Stomach (tissue), 19 donors: ENCODE measurements around the gene RRP12. TPM values are rescaled to one million over a fixed set of nuclear protein-coding genes. Genes with fewer than 3 reads are reported as not detected.
A peak's percentile ranks its signal among the peaks of the same experiment; 100 is the strongest.

Experiments
- DNase-seq, 2 donors: peaks; one replicate each; pipeline versions ENCODE4 v3.0.0 to v3.0.0-alpha.2; 2013 to 2019
- H3K27ac ChIP-seq, 5 donors: fragments of 200-600 bp in 4 of 5; sonication (generic) in 4 of 5; one replicate each; pipeline ENCODE4 v1.5.1; 2013 to 2019; ENCODE audit warnings: mild to moderate bottlenecking in 1 of 5, moderate library complexity in 1 of 5
- H3K27me3 ChIP-seq, 3 donors: fragments of 200-600 bp; sonication (generic); one replicate each; pipeline ENCODE4 v1.5.1; 2017 to 2019; ENCODE audit warnings: mixed run types in 1 of 3
- H3K36me3 ChIP-seq, 4 donors: fragments of 200-600 bp; sonication (generic); 1 replicate in 3 of 4; 2 replicates in 1 of 4; pipeline ENCODE4 v1.5.1; 2016 to 2019
- H3K4me1 ChIP-seq, 4 donors: fragments of 200-600 bp; sonication (generic); one replicate each; pipeline ENCODE4 v1.5.1; 2016 to 2019
- H3K4me3 ChIP-seq, 4 donors: fragments of 200-600 bp; sonication (generic) in 3 of 4; one replicate each; pipeline ENCODE4 v1.5.1; 2016 to 2019; ENCODE audit warnings: mild to moderate bottlenecking in 1 of 4
- H3K9me3 ChIP-seq, 4 donors: fragments of 200-600 bp; sonication (generic); one replicate each; pipeline ENCODE4 v1.5.1; 2016 to 2019
- EP300 ChIP-seq: sonication (generic); formaldehyde crosslinking; IDR thresholded peaks from one replicate; pipeline ENCODE4 v1.6.1; 2017; ENCODE audit warnings: antibody characterized with exemption
- POLR2A ChIP-seq, 4 donors: fragments of 450-650 bp; IDR thresholded peaks; one replicate each; pipeline ENCODE4 v1.6.1; 2016; ENCODE audit warnings: antibody characterized with exemption in 4 of 4, control low read depth in 2 of 4, mild to moderate bottlenecking in 1 of 4, moderate library complexity in 1 of 4
- POLR2AphosphoS5 ChIP-seq, 3 donors: sonication (generic); formaldehyde crosslinking; IDR thresholded peaks; one replicate each; pipeline ENCODE4 v1.6.1; 2016; ENCODE audit warnings: antibody characterized with exemption in 3 of 3
- WGBS, 5 donors: extraction: QIAGEN DNeasy Blood & Tissue Kit in 3 of 5; methylation state at CpG; one replicate each; pipeline versions ENCODE4 v1.1.5 to v1.1.7; 2013 to 2018; 5-methylcytosine and 5-hydroxymethylcytosine counted together
- intact Hi-C: fragments of 100-400 bp; cut with DNase I; formaldehyde crosslinking; loops from one replicate; pipeline ENCODE4 v1.15.1; 2023; ENCODE audit warnings: low total_unique reads
- long read RNA-seq, 10 donors: transcript quantifications; one replicate each; lab custom pipeline, GENCODE V29; 2026
- polyA plus RNA-seq, 3 donors: library from polyadenylated mRNA; stranded (reverse); fragments of 200-250 nt; gene quantifications; one replicate each; pipeline ENCODE4 v1.2.3, GENCODE V29; 2013
- total RNA-seq, 5 donors: library from RNA; depleted of rRNA; stranded (reverse); fragments of >200 nt; gene quantifications; one replicate each; pipeline versions ENCODE4 v1.1.0 to v1.2.3, GENCODE V29; 2014 to 2016
- TF ChIP-seq, protein P1 (sequence below), 7 experiments: fragments of 450-650 bp in 4 of 7; fragments of 200-600 bp in 3 of 7; sonication (generic) in 3 of 7; IDR thresholded peaks; one replicate each; pipeline ENCODE4 v1.5.1; 2016 to 2019; ENCODE audit warnings: antibody characterized with exemption in 7 of 7, control low read depth in 2 of 7, mild to moderate bottlenecking in 1 of 7
- donor health status: healthy with polysubstance abuse.
- donor health status: Bipolar disorder and iron deficiency.
- donor health status: healthy.

The RRP12 gene, protein sequence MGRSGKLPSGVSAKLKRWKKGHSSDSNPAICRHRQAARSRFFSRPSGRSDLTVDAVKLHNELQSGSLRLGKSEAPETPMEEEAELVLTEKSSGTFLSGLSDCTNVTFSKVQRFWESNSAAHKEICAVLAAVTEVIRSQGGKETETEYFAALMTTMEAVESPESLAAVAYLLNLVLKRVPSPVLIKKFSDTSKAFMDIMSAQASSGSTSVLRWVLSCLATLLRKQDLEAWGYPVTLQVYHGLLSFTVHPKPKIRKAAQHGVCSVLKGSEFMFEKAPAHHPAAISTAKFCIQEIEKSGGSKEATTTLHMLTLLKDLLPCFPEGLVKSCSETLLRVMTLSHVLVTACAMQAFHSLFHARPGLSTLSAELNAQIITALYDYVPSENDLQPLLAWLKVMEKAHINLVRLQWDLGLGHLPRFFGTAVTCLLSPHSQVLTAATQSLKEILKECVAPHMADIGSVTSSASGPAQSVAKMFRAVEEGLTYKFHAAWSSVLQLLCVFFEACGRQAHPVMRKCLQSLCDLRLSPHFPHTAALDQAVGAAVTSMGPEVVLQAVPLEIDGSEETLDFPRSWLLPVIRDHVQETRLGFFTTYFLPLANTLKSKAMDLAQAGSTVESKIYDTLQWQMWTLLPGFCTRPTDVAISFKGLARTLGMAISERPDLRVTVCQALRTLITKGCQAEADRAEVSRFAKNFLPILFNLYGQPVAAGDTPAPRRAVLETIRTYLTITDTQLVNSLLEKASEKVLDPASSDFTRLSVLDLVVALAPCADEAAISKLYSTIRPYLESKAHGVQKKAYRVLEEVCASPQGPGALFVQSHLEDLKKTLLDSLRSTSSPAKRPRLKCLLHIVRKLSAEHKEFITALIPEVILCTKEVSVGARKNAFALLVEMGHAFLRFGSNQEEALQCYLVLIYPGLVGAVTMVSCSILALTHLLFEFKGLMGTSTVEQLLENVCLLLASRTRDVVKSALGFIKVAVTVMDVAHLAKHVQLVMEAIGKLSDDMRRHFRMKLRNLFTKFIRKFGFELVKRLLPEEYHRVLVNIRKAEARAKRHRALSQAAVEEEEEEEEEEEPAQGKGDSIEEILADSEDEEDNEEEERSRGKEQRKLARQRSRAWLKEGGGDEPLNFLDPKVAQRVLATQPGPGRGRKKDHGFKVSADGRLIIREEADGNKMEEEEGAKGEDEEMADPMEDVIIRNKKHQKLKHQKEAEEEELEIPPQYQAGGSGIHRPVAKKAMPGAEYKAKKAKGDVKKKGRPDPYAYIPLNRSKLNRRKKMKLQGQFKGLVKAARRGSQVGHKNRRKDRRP (N-terminal part only)
- total RNA-seq (10 to 100 TPM in 4 of 5 donors, 1 to 10 TPM in 1; 3.5 to 22.2 (median 15.6) TPM), polyA plus RNA-seq (10 to 100 TPM; 12.0 to 16.8 (median 13.1) TPM)
- long read RNA-seq, donor 1, partial matches to known transcripts = 72 of 73 reads
- long read RNA-seq, donor 1, other reads (novel, unspliced or antisense) = 0 of 73 reads
- long read RNA-seq, donor 2, full-length matches to known transcripts = 1 of 11 reads
- long read RNA-seq, donor 2, partial matches to known transcripts = 10 of 11 reads
- long read RNA-seq, donor 2, other reads (novel, unspliced or antisense) = 0 of 11 reads
- long read RNA-seq, donor 3, partial matches to known transcripts = 0 of 1 reads
- long read RNA-seq, donor 3, other reads (novel, unspliced or antisense) = 0 of 1 reads
- long read RNA-seq, donor 4 = 0 reads
- long read RNA-seq, donor 5, partial matches to known transcripts = 121 of 122 reads
- long read RNA-seq, donor 5, other reads (novel, unspliced or antisense) = 0 of 122 reads
- long read RNA-seq, donor 6, full-length matches to known transcripts = 2 of 2 reads
- long read RNA-seq, donor 6, partial matches to known transcripts = 0 of 2 reads
- long read RNA-seq, donor 6, other reads (novel, unspliced or antisense) = 0 of 2 reads
- long read RNA-seq, donor 7 = 0 reads
- long read RNA-seq, donor 8 = 0 reads
- long read RNA-seq, donor 9, partial matches to known transcripts = 0 of 3 reads
- long read RNA-seq, donor 9, other reads (novel, unspliced or antisense) = 0 of 3 reads
- long read RNA-seq, donor 10, full-length matches to known transcripts = 1 of 1 reads
- long read RNA-seq, donor 10, partial matches to known transcripts = 0 of 1 reads
- long read RNA-seq, donor 10, other reads (novel, unspliced or antisense) = 0 of 1 reads

DNA sequence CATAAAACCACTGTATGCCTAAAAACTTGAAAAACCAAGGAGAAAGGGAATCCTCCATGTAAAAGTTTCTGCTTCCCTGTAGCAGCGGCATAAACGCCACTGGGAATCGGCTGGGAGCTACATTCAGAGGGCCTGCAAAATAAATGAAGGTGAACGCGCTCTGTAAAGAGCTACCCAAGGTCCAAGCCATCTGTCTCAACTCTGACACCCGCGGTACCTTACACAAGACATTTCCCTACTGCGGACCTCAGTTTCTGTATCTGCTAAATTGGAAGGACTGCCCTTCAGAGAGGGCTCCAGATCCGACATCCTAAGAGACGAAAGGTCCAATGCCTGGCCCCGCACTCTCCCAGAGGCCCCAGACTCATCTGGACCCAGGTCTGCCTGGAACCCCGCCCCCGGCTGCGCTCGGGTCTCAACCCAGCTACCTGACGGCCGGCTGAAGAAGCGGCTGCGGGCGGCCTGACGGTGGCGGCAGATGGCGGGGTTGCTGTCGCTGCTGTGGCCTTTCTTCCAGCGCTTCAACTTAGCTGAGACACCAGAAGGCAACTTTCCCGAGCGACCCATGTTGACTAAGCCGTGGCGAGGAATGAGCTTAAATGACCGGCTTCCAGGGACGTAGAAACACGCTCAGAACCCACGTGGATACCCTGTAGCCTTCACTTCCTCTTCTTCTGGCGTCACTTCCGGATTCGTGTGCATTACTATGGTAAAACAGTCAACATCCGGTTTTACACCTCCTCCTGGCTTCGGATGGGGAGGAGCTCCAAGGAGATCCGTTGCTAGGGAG lies at the start of gene RRP12:
Gene RRP12 (minus strand): TSS at position 676 of the 790 bp plus-strand sequence. CDS start 109 bp downstream, at position 567.
- intact Hi-C loops = no loop called here
- TF ChIP-seq, protein P1, sequence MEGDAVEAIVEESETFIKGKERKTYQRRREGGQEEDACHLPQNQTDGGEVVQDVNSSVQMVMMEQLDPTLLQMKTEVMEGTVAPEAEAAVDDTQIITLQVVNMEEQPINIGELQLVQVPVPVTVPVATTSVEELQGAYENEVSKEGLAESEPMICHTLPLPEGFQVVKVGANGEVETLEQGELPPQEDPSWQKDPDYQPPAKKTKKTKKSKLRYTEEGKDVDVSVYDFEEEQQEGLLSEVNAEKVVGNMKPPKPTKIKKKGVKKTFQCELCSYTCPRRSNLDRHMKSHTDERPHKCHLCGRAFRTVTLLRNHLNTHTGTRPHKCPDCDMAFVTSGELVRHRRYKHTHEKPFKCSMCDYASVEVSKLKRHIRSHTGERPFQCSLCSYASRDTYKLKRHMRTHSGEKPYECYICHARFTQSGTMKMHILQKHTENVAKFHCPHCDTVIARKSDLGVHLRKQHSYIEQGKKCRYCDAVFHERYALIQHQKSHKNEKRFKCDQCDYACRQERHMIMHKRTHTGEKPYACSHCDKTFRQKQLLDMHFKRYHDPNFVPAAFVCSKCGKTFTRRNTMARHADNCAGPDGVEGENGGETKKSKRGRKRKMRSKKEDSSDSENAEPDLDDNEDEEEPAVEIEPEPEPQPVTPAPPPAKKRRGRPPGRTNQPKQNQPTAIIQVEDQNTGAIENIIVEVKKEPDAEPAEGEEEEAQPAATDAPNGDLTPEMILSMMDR (IDR thresholded peaks at IDR 0.05) = peak in 1 of 7 experiments; percentile 14
- peak; percentile 52 to 88 (median 62) for TF ChIP-seq POLR2AphosphoS5 (IDR thresholded peaks at IDR 0.05)
- peak in 1 of 4 donors; percentile 30 for TF ChIP-seq POLR2A (IDR thresholded peaks at IDR 0.05)
- no peak for TF ChIP-seq EP300
- peaks cover 10 to 23% (median 15%) of the 10 kb centered on the region in 4 donors for H3K4me1 ChIP-seq
- H3K36me3 ChIP-seq = peaks cover 15 to 22% (median 19%) of the 10 kb centered on the region in 4 donors
- peak within 1 kb of the TSS; percentile 61 to 89 (median 78) for H3K4me3 ChIP-seq
- DNase-seq = peak; percentile 90 to 99
- no peaks in the 10 kb centered on the region for H3K27me3 ChIP-seq
- WGBS, 5 donors = 0 to 1% (median 0%) methylated on average over 29 to 39 of the region's 39 CpGs
- H3K27ac ChIP-seq = peak within 1 kb of the TSS; percentile 68 to 86 (median 78)
- H3K9me3 ChIP-seq = no peaks in the 10 kb centered on the region

DNA sequence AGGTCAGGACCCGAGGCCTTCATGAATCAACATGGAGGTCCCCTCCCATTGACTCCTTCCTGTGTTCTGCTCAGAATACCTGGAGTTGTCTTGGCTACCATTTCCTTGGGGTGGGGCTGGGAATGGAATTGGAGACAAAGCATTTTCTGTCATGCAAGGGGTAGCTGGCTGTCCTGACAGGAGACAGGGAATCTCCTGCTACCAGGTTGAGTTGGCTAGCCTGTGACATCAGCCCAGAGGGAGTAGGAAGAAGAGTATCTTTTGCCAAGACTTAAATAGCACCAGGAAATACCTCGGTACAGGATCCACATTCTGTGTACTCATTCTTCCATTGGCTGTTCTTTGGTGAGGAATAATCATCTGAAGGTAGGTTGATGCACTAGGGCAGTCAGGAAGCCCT lies 49.7 kb upstream of the RRP12 start:
- no peak overlapping the region for H3K27ac ChIP-seq
- no peaks in the 10 kb centered on the region for H3K27me3 ChIP-seq
- WGBS, 5 donors = 51 to 72% (median 64%) methylated on average over 2 of the region's 2 CpGs
- DNase-seq = no peak
- H3K4me1 ChIP-seq = peaks cover 32 to 81% (median 61%) of the 10 kb centered on the region in 4 donors
- TF ChIP-seq, protein P1 (IDR thresholded peaks at IDR 0.05) = no peak
- intact Hi-C loops = no loop called here
- H3K36me3 ChIP-seq = peaks cover 12 to 44% (median 36%) of the 10 kb centered on the region in 4 donors
- H3K4me3 ChIP-seq = no peak overlapping the region
- no peaks in the 10 kb centered on the region for H3K9me3 ChIP-seq
